OCI-LY7 (cell line): Measurements from ENCODE around the gene KIFC3.

Experiments
- EZH2phosphoT487 ChIP-seq: fragments of 200-600 bp; sonication (generic); IDR thresholded peaks from 2 replicates; pipeline ENCODE4 v1.6.1; 2018; ENCODE audit warnings: low read depth, borderline replicate concordance, mild to moderate bottlenecking, mixed run types, antibody characterized with exemption, low read length, moderate library complexity, mixed read lengths
- TF ChIP-seq, protein P1 (sequence below): fragments of 200-600 bp; sonication (generic); conservative IDR thresholded peaks from 2 replicates; pipeline ENCODE4 v1.5.1; 2014; ENCODE audit warnings: mild to moderate bottlenecking, antibody characterized with exemption, low read length, moderate library complexity, mixed read lengths

DNA sequence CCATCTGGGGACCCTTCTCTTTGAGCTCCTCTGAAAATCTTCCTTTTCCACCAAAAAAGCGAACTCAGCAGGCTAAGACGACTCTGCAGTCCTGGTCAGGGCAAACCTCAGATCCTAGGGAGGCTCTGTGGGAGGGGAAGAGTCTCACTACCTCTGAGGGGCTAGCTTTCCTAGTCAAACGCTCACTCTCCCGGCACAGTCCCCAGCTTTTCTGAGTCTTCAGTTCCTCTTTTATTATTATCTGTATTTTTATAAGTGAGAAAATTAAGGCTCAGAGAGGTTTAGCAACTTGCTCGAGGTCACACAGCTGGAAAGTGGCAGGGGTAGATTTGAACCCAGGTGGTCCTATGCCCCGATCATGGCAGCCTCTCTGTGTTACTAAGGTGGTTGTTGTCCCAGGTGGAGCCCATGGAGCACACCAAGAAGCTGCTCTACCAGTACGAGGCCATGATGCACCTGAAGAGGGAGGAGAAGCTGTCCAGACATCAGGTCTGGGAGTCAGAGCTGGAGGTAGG lies 75.8 kb downstream of the KIFC3 start:
- no peak for TF ChIP-seq EZH2phosphoT487
- TF ChIP-seq, protein P1, sequence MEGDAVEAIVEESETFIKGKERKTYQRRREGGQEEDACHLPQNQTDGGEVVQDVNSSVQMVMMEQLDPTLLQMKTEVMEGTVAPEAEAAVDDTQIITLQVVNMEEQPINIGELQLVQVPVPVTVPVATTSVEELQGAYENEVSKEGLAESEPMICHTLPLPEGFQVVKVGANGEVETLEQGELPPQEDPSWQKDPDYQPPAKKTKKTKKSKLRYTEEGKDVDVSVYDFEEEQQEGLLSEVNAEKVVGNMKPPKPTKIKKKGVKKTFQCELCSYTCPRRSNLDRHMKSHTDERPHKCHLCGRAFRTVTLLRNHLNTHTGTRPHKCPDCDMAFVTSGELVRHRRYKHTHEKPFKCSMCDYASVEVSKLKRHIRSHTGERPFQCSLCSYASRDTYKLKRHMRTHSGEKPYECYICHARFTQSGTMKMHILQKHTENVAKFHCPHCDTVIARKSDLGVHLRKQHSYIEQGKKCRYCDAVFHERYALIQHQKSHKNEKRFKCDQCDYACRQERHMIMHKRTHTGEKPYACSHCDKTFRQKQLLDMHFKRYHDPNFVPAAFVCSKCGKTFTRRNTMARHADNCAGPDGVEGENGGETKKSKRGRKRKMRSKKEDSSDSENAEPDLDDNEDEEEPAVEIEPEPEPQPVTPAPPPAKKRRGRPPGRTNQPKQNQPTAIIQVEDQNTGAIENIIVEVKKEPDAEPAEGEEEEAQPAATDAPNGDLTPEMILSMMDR = no peak
